Neural progenitor cell (in vitro differentiated cells): ENCODE results near the gene COL15A1.

Experiments used
- EZH2 ChIP-seq: fragments of 200-600 bp; sonication (generic); IDR thresholded peaks from 2 replicates; pipeline ENCODE4 v1.6.1; 2017; ENCODE audit warnings: antibody characterized with exemption, mild to moderate bottlenecking, moderate library complexity
- EZH2phosphoT487 ChIP-seq: fragments of 200-600 bp; sonication (generic); IDR thresholded peaks from 2 replicates; pipeline ENCODE4 v1.6.1; 2017; ENCODE audit warnings: antibody characterized with exemption
- TF ChIP-seq, protein P1 (sequence below): fragments of 200-600 bp; sonication (generic); IDR thresholded peaks from 2 replicates; pipeline ENCODE4 v1.5.1; 2017; ENCODE audit warnings: antibody characterized with exemption, mild to moderate bottlenecking

DNA sequence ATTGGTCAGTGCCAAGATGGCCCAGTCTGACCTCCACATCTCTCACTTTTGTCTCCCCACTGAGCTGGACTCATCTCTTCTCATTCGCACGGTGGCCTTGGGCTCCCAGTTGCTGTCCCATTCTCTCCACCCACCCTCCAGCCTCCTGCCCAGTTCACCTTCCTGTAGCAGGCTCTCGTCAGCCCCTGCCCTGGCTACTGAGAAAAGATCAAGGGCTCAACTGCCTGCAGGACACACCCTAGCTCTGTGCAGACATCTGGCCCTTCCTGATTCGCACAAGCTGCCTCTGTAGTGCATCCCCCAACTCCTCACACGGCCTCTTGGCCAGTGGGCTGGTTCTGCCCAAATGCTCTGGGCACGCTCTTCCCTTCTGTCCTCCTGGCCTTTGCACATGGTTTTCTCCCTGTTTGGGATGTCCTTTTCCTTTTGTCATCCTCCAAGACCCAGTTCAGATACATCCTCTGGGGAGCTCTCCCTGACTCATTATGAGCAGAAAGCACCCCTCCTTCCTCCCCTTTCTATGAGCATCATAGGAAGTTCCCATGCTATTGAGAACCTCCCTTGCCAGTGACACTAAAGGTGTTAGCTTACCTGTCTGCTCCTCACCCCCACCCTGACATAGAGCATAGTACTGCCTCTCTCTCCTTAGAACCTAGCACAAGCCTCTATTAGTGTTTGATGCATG is 82.7 kb downstream of the COL15A1 start:
- TF ChIP-seq, protein P1, sequence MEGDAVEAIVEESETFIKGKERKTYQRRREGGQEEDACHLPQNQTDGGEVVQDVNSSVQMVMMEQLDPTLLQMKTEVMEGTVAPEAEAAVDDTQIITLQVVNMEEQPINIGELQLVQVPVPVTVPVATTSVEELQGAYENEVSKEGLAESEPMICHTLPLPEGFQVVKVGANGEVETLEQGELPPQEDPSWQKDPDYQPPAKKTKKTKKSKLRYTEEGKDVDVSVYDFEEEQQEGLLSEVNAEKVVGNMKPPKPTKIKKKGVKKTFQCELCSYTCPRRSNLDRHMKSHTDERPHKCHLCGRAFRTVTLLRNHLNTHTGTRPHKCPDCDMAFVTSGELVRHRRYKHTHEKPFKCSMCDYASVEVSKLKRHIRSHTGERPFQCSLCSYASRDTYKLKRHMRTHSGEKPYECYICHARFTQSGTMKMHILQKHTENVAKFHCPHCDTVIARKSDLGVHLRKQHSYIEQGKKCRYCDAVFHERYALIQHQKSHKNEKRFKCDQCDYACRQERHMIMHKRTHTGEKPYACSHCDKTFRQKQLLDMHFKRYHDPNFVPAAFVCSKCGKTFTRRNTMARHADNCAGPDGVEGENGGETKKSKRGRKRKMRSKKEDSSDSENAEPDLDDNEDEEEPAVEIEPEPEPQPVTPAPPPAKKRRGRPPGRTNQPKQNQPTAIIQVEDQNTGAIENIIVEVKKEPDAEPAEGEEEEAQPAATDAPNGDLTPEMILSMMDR, result no peak
- no peak for TF ChIP-seq EZH2
- no peak for TF ChIP-seq EZH2phosphoT487
